Suprapubic skin (tissue), 3 donors: ENCODE measurements around the gene RNU1-4.
"Not testable (repeated sequence)": the region's sequence is repeated elsewhere in the genome, so short reads cannot be mapped to it uniquely, and the experiment has no call there.

ENCODE experiments used
- CTCF ChIP-seq, 2 donors: fragments of 200-600 bp in 1 of 2; fragments of 450-650 bp in 1 of 2; sonication (generic) in 1 of 2; IDR thresholded peaks; one replicate each; pipeline ENCODE4 v1.5.1; 2016 to 2019; ENCODE audit warnings: antibody characterized with exemption in 2 of 2, mild to moderate bottlenecking in 1 of 2, moderate library complexity in 1 of 2
- POLR2A ChIP-seq, 2 donors: fragments of 450-650 bp; IDR thresholded peaks; one replicate each; pipeline ENCODE4 v1.6.1; 2017; ENCODE audit warnings: antibody characterized with exemption in 2 of 2, mild to moderate bottlenecking in 2 of 2, moderate library complexity in 2 of 2

- TF ChIP-seq CTCF, POLR2A (IDR thresholded peaks at IDR 0.05): not testable (repeated sequence)
Observed at GRCh38 chr1:16779525-16779924, 39.2 kb downstream of the RNU1-4 start.
